ENCODE results near the gene WDR27.

DNA sequence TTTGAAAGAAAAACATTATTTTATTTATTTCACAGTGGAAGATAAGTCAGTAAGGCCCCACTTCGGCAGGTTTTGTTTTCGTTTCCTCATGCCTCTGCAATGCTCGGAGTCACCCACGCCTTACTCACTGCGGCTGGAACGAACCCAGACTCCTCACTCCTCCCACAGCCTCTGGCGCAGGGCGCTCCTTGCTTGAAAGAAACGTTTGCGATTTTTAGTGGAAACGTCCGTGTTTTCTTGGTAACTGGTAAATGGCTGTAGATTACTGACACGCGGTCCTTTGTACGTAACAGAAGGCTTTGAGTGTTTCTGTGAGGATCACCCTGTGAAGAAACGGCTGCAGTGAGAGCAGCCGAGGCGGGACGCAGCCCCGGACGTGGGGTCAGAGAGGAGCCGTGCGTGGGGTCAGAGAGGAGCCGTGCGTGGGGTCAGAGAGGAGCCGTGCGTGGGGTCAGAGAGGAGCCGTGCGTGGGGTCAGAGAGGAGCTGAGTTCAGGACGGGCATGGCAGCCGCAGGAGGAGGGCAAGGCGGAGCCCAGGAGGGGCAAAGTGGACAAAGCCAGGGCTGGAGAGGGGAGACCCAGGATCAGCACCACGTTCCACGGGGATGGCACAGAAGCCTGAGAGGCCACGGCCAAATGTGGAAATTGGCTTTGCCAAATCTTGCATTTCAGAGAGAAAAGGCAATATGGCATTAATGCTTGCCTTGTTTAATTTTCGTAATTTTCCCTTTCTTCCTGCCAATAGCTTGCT, 249.5 kb downstream of the WDR27 start:
- TF ChIP-seq, protein P1, sequence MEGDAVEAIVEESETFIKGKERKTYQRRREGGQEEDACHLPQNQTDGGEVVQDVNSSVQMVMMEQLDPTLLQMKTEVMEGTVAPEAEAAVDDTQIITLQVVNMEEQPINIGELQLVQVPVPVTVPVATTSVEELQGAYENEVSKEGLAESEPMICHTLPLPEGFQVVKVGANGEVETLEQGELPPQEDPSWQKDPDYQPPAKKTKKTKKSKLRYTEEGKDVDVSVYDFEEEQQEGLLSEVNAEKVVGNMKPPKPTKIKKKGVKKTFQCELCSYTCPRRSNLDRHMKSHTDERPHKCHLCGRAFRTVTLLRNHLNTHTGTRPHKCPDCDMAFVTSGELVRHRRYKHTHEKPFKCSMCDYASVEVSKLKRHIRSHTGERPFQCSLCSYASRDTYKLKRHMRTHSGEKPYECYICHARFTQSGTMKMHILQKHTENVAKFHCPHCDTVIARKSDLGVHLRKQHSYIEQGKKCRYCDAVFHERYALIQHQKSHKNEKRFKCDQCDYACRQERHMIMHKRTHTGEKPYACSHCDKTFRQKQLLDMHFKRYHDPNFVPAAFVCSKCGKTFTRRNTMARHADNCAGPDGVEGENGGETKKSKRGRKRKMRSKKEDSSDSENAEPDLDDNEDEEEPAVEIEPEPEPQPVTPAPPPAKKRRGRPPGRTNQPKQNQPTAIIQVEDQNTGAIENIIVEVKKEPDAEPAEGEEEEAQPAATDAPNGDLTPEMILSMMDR (IDR thresholded peaks at IDR 0.05): no peak
- TF ChIP-seq POLR2A (IDR thresholded peaks at IDR 0.05): no peak

Measured in esophagus squamous epithelium (tissue), 4 donors.